Gastrocnemius medialis (tissue), 4 donors: ENCODE data around the gene RBP7. TPM values are rescaled to one million over a fixed set of nuclear protein-coding genes. Genes with fewer than 3 reads are reported as not detected.

ENCODE experiments used
- ATAC-seq, 2 donors: fragments of 150-250 bp; one replicate each; pipeline ENCODE4 v1.9.1; 2016
- DNase-seq, 2 donors: peaks; one replicate each; pipeline ENCODE4 v3.0.0-alpha.2; 2019
- H3K27ac ChIP-seq, 4 donors: fragments of 200-600 bp; sonication (generic); 1 replicate in 1 of 4; 2 replicates in 3 of 4; pipeline ENCODE4 v1.5.1; 2016 to 2018; ENCODE audit warnings: mild to moderate bottlenecking in 2 of 4, moderate library complexity in 1 of 4
- H3K27me3 ChIP-seq, 3 donors: fragments of 200-600 bp; sonication (generic) in 2 of 3; 1 replicate in 1 of 3; 2 replicates in 2 of 3; pipeline versions ENCODE4 v1.5.1 to v1.6.0; 2016 to 2019; ENCODE audit warnings: mild to moderate bottlenecking in 1 of 3, moderate library complexity in 1 of 3
- H3K36me3 ChIP-seq, 2 donors: fragments of 200-600 bp; sonication (generic) in 1 of 2; one replicate each; pipeline ENCODE4 v1.5.1; 2017 to 2018
- H3K4me1 ChIP-seq, 2 donors: fragments of 200-600 bp; sonication (generic) in 1 of 2; one replicate each; pipeline ENCODE4 v1.5.1; 2016 to 2017; ENCODE audit warnings: mild to moderate bottlenecking in 2 of 2
- H3K4me3 ChIP-seq, 4 donors: fragments of 200-600 bp; sonication (generic) in 3 of 4; 1 replicate in 1 of 4; 2 replicates in 3 of 4; pipeline ENCODE4 v1.5.1; 2016 to 2019; ENCODE audit warnings: mild to moderate bottlenecking in 2 of 4
- H3K9me3 ChIP-seq, 3 donors: fragments of 200-600 bp; sonication (generic) in 2 of 3; 1 replicate in 1 of 3; 2 replicates in 2 of 3; pipeline ENCODE4 v1.5.1; 2016 to 2019
- POLR2A ChIP-seq, 2 donors: fragments of 450-650 bp; IDR thresholded peaks; one replicate each; pipeline ENCODE4 v1.6.1; 2017; ENCODE audit warnings: antibody characterized with exemption in 2 of 2, mild to moderate bottlenecking in 2 of 2, moderate library complexity in 2 of 2
- in situ Hi-C, 4 donors: fragments of 200-750 bp; cut with MboI; loops; one replicate each; pipeline versions ENCODE4 v1.15.0 to v1.8.0; 2017; ENCODE audit warnings: low sequenced_read_pairs in 4 of 4
- intact Hi-C: fragments of 100-400 bp; cut with DNase I; formaldehyde crosslinking; loops from one replicate; pipeline ENCODE4 v1.15.1; 2023; ENCODE audit warnings: low total_unique reads
- total RNA-seq, 4 donors: library from RNA; depleted of rRNA; stranded (reverse); fragments of >200 nt; gene quantifications; one replicate each; pipeline versions ENCODE4 v1.1.0 to v1.2.3, GENCODE V29; 2016
- TF ChIP-seq, protein P1 (sequence below), 5 experiments: fragments of 450-650 bp in 3 of 5; fragments of 200-600 bp in 2 of 5; sonication (generic) in 2 of 5; IDR thresholded peaks in 4 of 5; conservative IDR thresholded peaks in 1 of 5; 1 replicate in 4 of 5; 2 replicates in 1 of 5; pipeline ENCODE4 v1.5.1; 2016 to 2019; ENCODE audit warnings: antibody characterized with exemption in 5 of 5, mild to moderate bottlenecking in 3 of 5, moderate library complexity in 3 of 5

Gene RBP7
- total RNA-seq, 4 donors from 2014 or later = 7.9 to 19.2 (median 11.1) TPM

GRCh38 chr1:9984253-9984652 is 12.8 kb upstream of the RBP7 start:
- H3K27me3 ChIP-seq = no peaks in the 10 kb centered on the region
- peak; percentile 33 to 62 for ATAC-seq
- H3K27ac ChIP-seq = peak overlapping the region; percentile 32 to 60 (median 47)
- no peak overlapping the region for H3K4me3 ChIP-seq
- H3K4me1 ChIP-seq = peaks cover 0 to 3% of the 10 kb centered on the region in 2 donors
- intact Hi-C loops = no loop called here
- no peak for DNase-seq
- peaks cover 0 to 28% of the 10 kb centered on the region in 2 donors for H3K36me3 ChIP-seq
- in situ Hi-C loops = no loop called here
- TF ChIP-seq, protein P1, sequence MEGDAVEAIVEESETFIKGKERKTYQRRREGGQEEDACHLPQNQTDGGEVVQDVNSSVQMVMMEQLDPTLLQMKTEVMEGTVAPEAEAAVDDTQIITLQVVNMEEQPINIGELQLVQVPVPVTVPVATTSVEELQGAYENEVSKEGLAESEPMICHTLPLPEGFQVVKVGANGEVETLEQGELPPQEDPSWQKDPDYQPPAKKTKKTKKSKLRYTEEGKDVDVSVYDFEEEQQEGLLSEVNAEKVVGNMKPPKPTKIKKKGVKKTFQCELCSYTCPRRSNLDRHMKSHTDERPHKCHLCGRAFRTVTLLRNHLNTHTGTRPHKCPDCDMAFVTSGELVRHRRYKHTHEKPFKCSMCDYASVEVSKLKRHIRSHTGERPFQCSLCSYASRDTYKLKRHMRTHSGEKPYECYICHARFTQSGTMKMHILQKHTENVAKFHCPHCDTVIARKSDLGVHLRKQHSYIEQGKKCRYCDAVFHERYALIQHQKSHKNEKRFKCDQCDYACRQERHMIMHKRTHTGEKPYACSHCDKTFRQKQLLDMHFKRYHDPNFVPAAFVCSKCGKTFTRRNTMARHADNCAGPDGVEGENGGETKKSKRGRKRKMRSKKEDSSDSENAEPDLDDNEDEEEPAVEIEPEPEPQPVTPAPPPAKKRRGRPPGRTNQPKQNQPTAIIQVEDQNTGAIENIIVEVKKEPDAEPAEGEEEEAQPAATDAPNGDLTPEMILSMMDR (IDR thresholded peaks at IDR 0.05 in 4 of 5, conservative IDR thresholded peaks at IDR 0.05 in 1 of 5) = no peak
- TF ChIP-seq POLR2A (IDR thresholded peaks at IDR 0.05) = no peak
- no peaks in the 10 kb centered on the region for H3K9me3 ChIP-seq

GRCh38 chr1:9985001-9985400 is 12.0 kb upstream of the RBP7 start:
- H3K27me3 ChIP-seq = no peaks in the 10 kb centered on the region
- peaks cover 0 to 28% of the 10 kb centered on the region in 2 donors for H3K36me3 ChIP-seq
- intact Hi-C loops = no loop called here

DNA sequence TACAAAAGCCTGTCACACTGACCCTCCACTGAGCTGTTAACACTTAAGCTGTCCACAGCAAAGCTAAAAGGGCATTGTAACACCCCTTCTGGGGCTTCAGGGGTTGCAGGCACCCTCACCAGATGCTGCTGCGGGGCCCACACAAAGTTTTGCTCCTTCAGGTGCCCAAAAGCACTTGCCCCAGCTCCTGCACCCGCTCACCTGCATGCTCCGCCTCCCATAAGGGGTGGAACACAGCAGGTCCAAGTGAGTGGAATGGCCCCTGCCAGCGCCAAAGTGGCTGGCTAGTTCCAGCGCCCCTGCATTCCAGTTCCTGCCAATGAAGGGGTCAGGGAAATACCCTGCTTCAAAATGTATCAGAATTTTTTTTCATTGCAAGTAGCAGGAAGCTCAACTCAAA is 7.3 kb upstream of the RBP7 start:
- H3K4me1 ChIP-seq = peaks cover 6 to 15% of the 10 kb centered on the region in 2 donors
- H3K36me3 ChIP-seq = no peaks in the 10 kb centered on the region
- no peaks in the 10 kb centered on the region for H3K9me3 ChIP-seq
- no peak overlapping the region for H3K4me3 ChIP-seq
- peak overlapping the region in 1 of 4 donors; percentile 57 for H3K27ac ChIP-seq
- intact Hi-C loops = no loop called here
- no peak for ATAC-seq
- in situ Hi-C loops = no loop called here
- H3K27me3 ChIP-seq = no peaks in the 10 kb centered on the region
- DNase-seq = no peak
- TF ChIP-seq, protein P1 (IDR thresholded peaks at IDR 0.05 in 4 of 5, conservative IDR thresholded peaks at IDR 0.05 in 1 of 5) = no peak
- TF ChIP-seq POLR2A (IDR thresholded peaks at IDR 0.05) = no peak

More at GRCh38 chr1:9985001-9985400, 12.0 kb upstream of the RBP7 start:
- DNase-seq (no peak), ATAC-seq (no peak)
- no peaks in the 10 kb centered on the region for H3K9me3 ChIP-seq
- peaks cover 3 to 4% of the 10 kb centered on the region in 2 donors for H3K4me1 ChIP-seq
- peak overlapping the region in 3 of 4 donors; percentile 37 to 48 (median 46) for H3K27ac ChIP-seq
- no peak overlapping the region for H3K4me3 ChIP-seq
- TF ChIP-seq POLR2A (IDR thresholded peaks at IDR 0.05) = no peak
- TF ChIP-seq, protein P1 (IDR thresholded peaks at IDR 0.05 in 4 of 5, conservative IDR thresholded peaks at IDR 0.05 in 1 of 5) = no peak
- in situ Hi-C loops = no loop called here

- DNase-seq (no peak), ATAC-seq (peak; percentile 47 to 52)
- Histone ChIP-seq H3K27ac (peak overlapping the region; percentile 44 to 66 (median 61)), H3K27me3 (peaks cover 0 to 1% (median 0%) of the 10 kb centered on the region in 3 donors), H3K4me3 (no peak overlapping the region), H3K9me3 (no peaks in the 10 kb centered on the region), H3K4me1 (peaks cover 6 to 15% of the 10 kb centered on the region in 2 donors), H3K36me3 (no peaks in the 10 kb centered on the region)
- in situ Hi-C loops = no loop called here
- intact Hi-C loops = no loop called here
- TF ChIP-seq, protein P1 (IDR thresholded peaks at IDR 0.05 in 4 of 5, conservative IDR thresholded peaks at IDR 0.05 in 1 of 5) = no peak
- TF ChIP-seq POLR2A (IDR thresholded peaks at IDR 0.05) = peak in 1 of 2 donors; percentile 26
These were observed 6.1 kb upstream of the RBP7 start for GRCh38 chr1:9990944-9991343.

DNA sequence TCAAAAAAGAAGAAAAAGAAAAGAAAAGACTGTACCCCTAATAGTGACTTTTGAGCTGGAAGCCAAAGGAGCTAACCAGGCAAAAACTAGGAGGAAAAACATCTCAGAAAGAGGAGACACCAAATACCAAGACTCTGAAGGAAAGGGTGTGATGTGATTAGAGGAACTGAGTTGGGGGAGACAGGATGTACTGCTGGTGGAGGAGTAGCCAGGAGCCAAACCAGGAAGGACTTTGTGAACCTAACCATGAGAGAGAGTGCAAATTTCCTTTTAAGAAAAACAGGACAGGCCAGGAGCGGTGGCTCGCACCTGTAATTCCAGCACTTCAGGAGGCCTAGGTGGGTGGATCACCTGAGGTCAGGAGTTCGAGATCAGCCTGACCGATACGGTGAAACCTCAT is 4.1 kb upstream of the RBP7 start:
- H3K36me3 ChIP-seq = no peaks in the 10 kb centered on the region
- peaks cover 8 to 20% (median 9%) of the 10 kb centered on the region in 3 donors for H3K27me3 ChIP-seq
- H3K9me3 ChIP-seq = no peaks in the 10 kb centered on the region
- ATAC-seq (no peak), DNase-seq (no peak)
- peaks cover 15 to 18% of the 10 kb centered on the region in 2 donors for H3K4me1 ChIP-seq
- in situ Hi-C loops (no loop called here), intact Hi-C loops (no loop called here)
- TF ChIP-seq POLR2A (IDR thresholded peaks at IDR 0.05) = no peak
- TF ChIP-seq, protein P1 (IDR thresholded peaks at IDR 0.05 in 4 of 5, conservative IDR thresholded peaks at IDR 0.05 in 1 of 5) = no peak
- H3K4me3 ChIP-seq = no peak overlapping the region
- H3K27ac ChIP-seq = peak overlapping the region; percentile 47 to 71 (median 66)
